ENCODE data around the gene ICA1. TPM values are rescaled to one million over a fixed set of nuclear protein-coding genes. Genes with fewer than 3 reads are reported as not detected.

The ICA1 gene
- total RNA-seq, 1 experiment from 2014 or later: 3.2 TPM

- ChIA-PET POLR2A (ENCODE audit: unreplicated experiment) (no interaction called here), CTCF (interaction anchor here (0.7 kb wide), 1 partner anchor 166 kb away, joined by 3 read pairs; no protein-coding TSS in a partner anchor)
- H3K79me2 ChIP-seq (ENCODE audit: low read length): no peaks in the 10 kb centered on the region
- H3K4me2 ChIP-seq (ENCODE audit: low read length): no peak overlapping the region
- no peaks in the 10 kb centered on the region for H3F3A ChIP-seq (ENCODE audit: low read length, unreplicated experiment)
- H2AFZ ChIP-seq (ENCODE audit: low read length): no peak overlapping the region
- H3K9ac ChIP-seq (ENCODE audit: low read length): no peak overlapping the region
- DNase-seq (no peak), ATAC-seq (no peak)
- H3K4me1 ChIP-seq (ENCODE audit: insufficient read depth, low read length): no peaks in the 10 kb centered on the region
- TF ChIP-seq EZH2phosphoT487 (IDR thresholded peaks at IDR 0.05; ENCODE audit: borderline replicate concordance, low read length): no peak
- no peak for TF ChIP-seq EZH2 (IDR thresholded peaks at IDR 0.05; ENCODE audit: low read length, unreplicated experiment)
- no peak for TF ChIP-seq CTCF (conservative IDR thresholded peaks at IDR 0.05; ENCODE audit: low read depth, low read length)
- no peaks in the 10 kb centered on the region for H3K9me2 ChIP-seq (replicated peaks; ENCODE audit: low read length)
- no peaks in the 10 kb centered on the region for H4K20me1 ChIP-seq (ENCODE audit: low read length)
- no peaks in the 10 kb centered on the region for H3K9me3 ChIP-seq (ENCODE audit: low read length)
- no TSS peak for BruUV-seq (replicated peaks)
- intact Hi-C loops (cut with micrococcal nuclease): no loop called here
- no peaks in the 10 kb centered on the region for H3K36me3 ChIP-seq (ENCODE audit: low read depth, low read length)
- no peak overlapping the region for H3K4me3 ChIP-seq (ENCODE audit: low read length)
- H3K27ac ChIP-seq (ENCODE audit: low read length): no peak overlapping the region
- H3K27me3 ChIP-seq (ENCODE audit: low read length): peaks cover 3% of the 10 kb centered on the region; the same call in 1 of the 2 replicates
Measured at GRCh38 chr7:8172372-8173354, 89.3 kb downstream of the ICA1 start.

GRCh38 chr7:8169171-8169570 lies 92.8 kb downstream of the ICA1 start:
- Histone ChIP-seq H3F3A (ENCODE audit: low read length, unreplicated experiment) (no peaks in the 10 kb centered on the region), H3K4me2 (ENCODE audit: low read length) (no peak overlapping the region), H3K9me3 (ENCODE audit: low read length) (no peaks in the 10 kb centered on the region), H3K36me3 (ENCODE audit: low read depth, low read length) (no peaks in the 10 kb centered on the region), H4K20me1 (ENCODE audit: low read length) (no peaks in the 10 kb centered on the region), H3K9me2 (replicated peaks; ENCODE audit: low read length) (no peaks in the 10 kb centered on the region), H3K9ac (ENCODE audit: low read length) (no peak overlapping the region), H3K4me1 (ENCODE audit: insufficient read depth, low read length) (no peaks in the 10 kb centered on the region), H3K27ac (ENCODE audit: low read length) (no peak overlapping the region), H3K4me3 (ENCODE audit: low read length) (no peak overlapping the region), H2AFZ (ENCODE audit: low read length) (no peak overlapping the region), H3K27me3 (ENCODE audit: low read length) (peaks cover 3% of the 10 kb centered on the region; the same call in 1 of the 2 replicates), H3K79me2 (ENCODE audit: low read length) (no peaks in the 10 kb centered on the region)
- DNase-seq (no peak), ATAC-seq (no peak)
- TF ChIP-seq CTCF (conservative IDR thresholded peaks at IDR 0.05; ENCODE audit: low read depth, low read length) (no peak), EZH2phosphoT487 (IDR thresholded peaks at IDR 0.05; ENCODE audit: borderline replicate concordance, low read length) (no peak), EZH2 (IDR thresholded peaks at IDR 0.05; ENCODE audit: low read length, unreplicated experiment) (no peak)
- no TSS peak for BruUV-seq (replicated peaks)
- CTCF ChIA-PET: no interaction called here
- POLR2A ChIA-PET (ENCODE audit: unreplicated experiment): no interaction called here
- intact Hi-C loops (cut with micrococcal nuclease): no loop called here

- DNase-seq: no peak
- Histone ChIP-seq H3K9me3 (ENCODE audit: low read length) (no peaks in the 10 kb centered on the region), H3K27me3 (ENCODE audit: low read length) (peaks cover 3% of the 10 kb centered on the region; the same call in 1 of the 2 replicates), H4K20me1 (ENCODE audit: low read length) (no peaks in the 10 kb centered on the region), H3K9ac (ENCODE audit: low read length) (no peak overlapping the region), H2AFZ (ENCODE audit: low read length) (no peak overlapping the region), H3K4me3 (ENCODE audit: low read length) (no peak overlapping the region), H3F3A (ENCODE audit: low read length, unreplicated experiment) (no peaks in the 10 kb centered on the region), H3K79me2 (ENCODE audit: low read length) (no peaks in the 10 kb centered on the region), H3K9me2 (replicated peaks; ENCODE audit: low read length) (no peaks in the 10 kb centered on the region), H3K36me3 (ENCODE audit: low read depth, low read length) (no peaks in the 10 kb centered on the region), H3K27ac (ENCODE audit: low read length) (no peak overlapping the region), H3K4me1 (ENCODE audit: insufficient read depth, low read length) (no peaks in the 10 kb centered on the region), H3K4me2 (ENCODE audit: low read length) (no peak overlapping the region)
- no peak for ATAC-seq
- no TSS peak for BruUV-seq (replicated peaks)
- ChIA-PET POLR2A (ENCODE audit: unreplicated experiment) (no interaction called here), CTCF (no interaction called here)
- TF ChIP-seq EZH2phosphoT487 (IDR thresholded peaks at IDR 0.05; ENCODE audit: borderline replicate concordance, low read length): no peak
- no peak for TF ChIP-seq CTCF (conservative IDR thresholded peaks at IDR 0.05; ENCODE audit: low read depth, low read length)
- no peak for TF ChIP-seq EZH2 (IDR thresholded peaks at IDR 0.05; ENCODE audit: low read length, unreplicated experiment)
- intact Hi-C loops (cut with micrococcal nuclease): no loop called here
Measured at GRCh38 chr7:8168336-8168735, 93.6 kb downstream of the ICA1 start.

All from PC-3 (cell line).